OCI-LY7 (cell line): ENCODE results near the gene KLK1. TPM values are rescaled to one million over a fixed set of nuclear protein-coding genes. Genes with fewer than 3 reads are reported as not detected.

Source experiments
- BruUV-seq: library from RNA; stranded (reverse); fragments of 400-500 nt; replicated peaks from 2 replicates; lab custom pipeline; 2021; lab: Mats Ljungman, UMichigan
- CTCF ChIA-PET: fragments of 300-600 bp; sonication (Branson Sonifier 250); formaldehyde crosslinking; loops from one replicate; lab custom pipeline; 2022; ENCODE audit warnings: antibody characterized with exemption; ENCODE audit not compliant: unreplicated experiment; lab: Charles Lee
- POLR2A ChIA-PET: fragments of 300-600 bp; sonication (Branson Sonifier 250); formaldehyde crosslinking; loops from one replicate; lab custom pipeline; 2022; ENCODE audit warnings: antibody characterized with exemption; lab: Charles Lee
- DNase-seq: peaks from one replicate; pipeline ENCODE4 v3.0.0-alpha.2; 2015; ENCODE audit warnings: low spot score
- H2AFZ ChIP-seq: fragments of 200-600 bp; sonication (generic), shearing (Covaris generic); 2 replicates; pipeline ENCODE4 v1.6.1; 2014; ENCODE audit warnings: mild to moderate bottlenecking, antibody characterized with exemption, low read length, moderate library complexity
- H3K27ac ChIP-seq: fragments of 200-600 bp; sonication (generic); 2 replicates; pipeline ENCODE4 v1.5.1; 2014; ENCODE audit warnings: mixed run types, low read depth, mild to moderate bottlenecking, moderate library complexity, low read length, inconsistent platforms; ENCODE audit not compliant: poor library complexity, severe bottlenecking
- H3K36me3 ChIP-seq: fragments of 200-600 bp; sonication (generic); 2 replicates; pipeline ENCODE4 v1.6.1; 2014; ENCODE audit warnings: mild to moderate bottlenecking, antibody characterized with exemption, low read length, moderate library complexity, mixed read lengths; ENCODE audit not compliant: insufficient read depth
- H3K4me1 ChIP-seq: fragments of 200-600 bp; sonication (generic); 2 replicates; pipeline ENCODE4 v1.5.1; 2014; ENCODE audit warnings: mild to moderate bottlenecking, low read length; ENCODE audit not compliant: insufficient read depth, poor library complexity, severe bottlenecking
- H3K4me2 ChIP-seq: fragments of 200-600 bp; sonication (generic); 2 replicates; pipeline ENCODE4 v1.6.1; 2014; ENCODE audit warnings: mild to moderate bottlenecking, low read length
- H3K4me3 ChIP-seq: fragments of 200-600 bp; sonication (generic); 2 replicates; pipeline ENCODE4 v1.5.1; 2014; ENCODE audit warnings: mild to moderate bottlenecking, low read depth, low read length; ENCODE audit not compliant: poor library complexity, severe bottlenecking
- H3K79me2 ChIP-seq: fragments of 200-600 bp; sonication (generic); 2 replicates; pipeline ENCODE4 v1.6.1; 2016; ENCODE audit warnings: low read depth, mild to moderate bottlenecking, low read length, moderate library complexity, mixed read lengths; ENCODE audit not compliant: insufficient read depth
- H3K9me2 ChIP-seq: fragments of 200-600 bp; sonication (generic); 2 replicates; pipeline ENCODE4 v1.6.1; 2016; ENCODE audit warnings: mild to moderate bottlenecking, low read length, mixed read lengths; ENCODE audit not compliant: insufficient read depth
- H3K9me3 ChIP-seq: fragments of 200-600 bp; sonication (generic); 2 replicates; pipeline ENCODE4 v1.6.1; 2014; ENCODE audit warnings: mild to moderate bottlenecking, mixed run types, low read length, mixed read lengths
- H4K20me1 ChIP-seq: fragments of 200-600 bp; sonication (generic); 2 replicates; pipeline ENCODE4 v1.6.1; 2014; ENCODE audit warnings: mild to moderate bottlenecking, antibody characterized with exemption, low read length, moderate library complexity, mixed read lengths; ENCODE audit not compliant: insufficient read depth
- EZH2phosphoT487 ChIP-seq: fragments of 200-600 bp; sonication (generic); IDR thresholded peaks from 2 replicates; pipeline ENCODE4 v1.6.1; 2018; ENCODE audit warnings: low read depth, borderline replicate concordance, mild to moderate bottlenecking, mixed run types, antibody characterized with exemption, low read length, moderate library complexity, mixed read lengths
- intact Hi-C: fragments of 100-400 bp; cut with micrococcal nuclease; formaldehyde crosslinking; loops from one replicate; pipeline ENCODE4 v1.10.0; 2022; ENCODE audit not compliant: unreplicated experiment
- total RNA-seq, 2 experiments: library from RNA; depleted of rRNA in 1 of 2; stranded (reverse); fragments of >200 nt in 1 of 2; shearing (Covaris generic) in 1 of 2; gene quantifications; 2 replicates each; pipeline ENCODE4 v1.2.3, GENCODE V29; 2014 to 2022
- TF ChIP-seq, protein P1 (sequence below): fragments of 200-600 bp; sonication (generic); conservative IDR thresholded peaks from 2 replicates; pipeline ENCODE4 v1.5.1; 2014; ENCODE audit warnings: mild to moderate bottlenecking, antibody characterized with exemption, low read length, moderate library complexity, mixed read lengths

KLK1 gene
- total RNA-seq, 2 experiments from 2014 or later = 5.1 TPM; not detected in 1

DNA sequence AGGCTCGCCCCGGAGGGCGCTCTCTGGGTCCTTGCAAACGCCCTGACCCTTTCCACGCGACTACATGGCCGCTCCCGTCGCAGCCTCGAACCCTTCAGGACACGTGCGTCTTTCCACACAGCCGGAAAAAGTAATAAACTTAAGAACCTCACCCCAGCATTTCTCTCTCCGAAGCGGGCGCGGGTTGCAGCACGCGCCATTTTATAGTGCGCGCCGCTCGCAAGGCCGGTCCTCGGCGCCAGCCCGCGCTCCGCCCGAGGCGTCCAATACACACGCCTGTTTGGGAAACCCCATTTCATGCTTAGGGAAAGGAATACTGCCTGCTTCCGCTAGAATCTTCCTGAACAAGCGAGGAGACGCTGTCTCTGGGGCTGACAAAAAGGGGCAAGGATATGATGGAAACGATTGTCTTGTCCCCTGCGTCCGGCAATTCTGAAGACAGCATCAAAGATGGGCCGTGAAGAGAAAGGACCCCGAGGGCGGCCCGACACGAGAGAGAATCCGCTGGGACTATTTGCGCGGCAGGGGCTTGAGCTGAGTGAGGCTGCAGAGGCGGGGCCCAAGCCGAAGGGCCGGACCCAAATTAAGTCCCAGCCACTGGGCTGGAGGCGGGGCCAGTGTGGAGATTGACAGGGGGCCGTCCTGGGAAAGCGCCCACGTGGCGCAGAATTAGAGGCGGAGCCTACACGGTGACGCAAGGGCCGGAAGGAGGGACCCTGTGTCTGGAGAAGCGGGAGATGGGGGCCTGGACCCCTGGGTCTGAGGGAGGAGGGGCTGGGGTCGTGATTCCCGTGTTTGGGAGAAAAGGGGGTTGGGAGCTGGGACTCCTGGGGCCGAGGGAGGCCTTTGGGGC is 18.9 kb downstream of the KLK1 start:
- BruUV-seq = no TSS peak
- Histone ChIP-seq H3K9me2 (no peaks in the 10 kb centered on the region), H3K4me3 (peak overlapping the region; percentile 99), H3K79me2 (peaks cover 45% of the 10 kb centered on the region), H3K9me3 (no peaks in the 10 kb centered on the region), H3K27ac (peak overlapping the region; percentile 73), H2AFZ (peak overlapping the region; percentile 70), H3K36me3 (peaks cover 41% of the 10 kb centered on the region), H4K20me1 (peaks cover 26% of the 10 kb centered on the region), H3K4me2 (peak overlapping the region; percentile 91), H3K4me1 (peaks cover 22% of the 10 kb centered on the region)
- ChIA-PET POLR2A (interaction anchor here (0.6 kb wide), 1 partner anchor 249 kb away, joined by 3 read pairs; no protein-coding TSS in a partner anchor), CTCF (no interaction called here)
- TF ChIP-seq, protein P1, sequence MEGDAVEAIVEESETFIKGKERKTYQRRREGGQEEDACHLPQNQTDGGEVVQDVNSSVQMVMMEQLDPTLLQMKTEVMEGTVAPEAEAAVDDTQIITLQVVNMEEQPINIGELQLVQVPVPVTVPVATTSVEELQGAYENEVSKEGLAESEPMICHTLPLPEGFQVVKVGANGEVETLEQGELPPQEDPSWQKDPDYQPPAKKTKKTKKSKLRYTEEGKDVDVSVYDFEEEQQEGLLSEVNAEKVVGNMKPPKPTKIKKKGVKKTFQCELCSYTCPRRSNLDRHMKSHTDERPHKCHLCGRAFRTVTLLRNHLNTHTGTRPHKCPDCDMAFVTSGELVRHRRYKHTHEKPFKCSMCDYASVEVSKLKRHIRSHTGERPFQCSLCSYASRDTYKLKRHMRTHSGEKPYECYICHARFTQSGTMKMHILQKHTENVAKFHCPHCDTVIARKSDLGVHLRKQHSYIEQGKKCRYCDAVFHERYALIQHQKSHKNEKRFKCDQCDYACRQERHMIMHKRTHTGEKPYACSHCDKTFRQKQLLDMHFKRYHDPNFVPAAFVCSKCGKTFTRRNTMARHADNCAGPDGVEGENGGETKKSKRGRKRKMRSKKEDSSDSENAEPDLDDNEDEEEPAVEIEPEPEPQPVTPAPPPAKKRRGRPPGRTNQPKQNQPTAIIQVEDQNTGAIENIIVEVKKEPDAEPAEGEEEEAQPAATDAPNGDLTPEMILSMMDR = no peak
- no peak for TF ChIP-seq EZH2phosphoT487
- intact Hi-C loops = loop anchor here (2.0 to 10.0 kb wide), 2 partner anchors 14 to 460 kb away; no protein-coding TSS in a partner anchor
- peak; percentile 99 for DNase-seq

DNA sequence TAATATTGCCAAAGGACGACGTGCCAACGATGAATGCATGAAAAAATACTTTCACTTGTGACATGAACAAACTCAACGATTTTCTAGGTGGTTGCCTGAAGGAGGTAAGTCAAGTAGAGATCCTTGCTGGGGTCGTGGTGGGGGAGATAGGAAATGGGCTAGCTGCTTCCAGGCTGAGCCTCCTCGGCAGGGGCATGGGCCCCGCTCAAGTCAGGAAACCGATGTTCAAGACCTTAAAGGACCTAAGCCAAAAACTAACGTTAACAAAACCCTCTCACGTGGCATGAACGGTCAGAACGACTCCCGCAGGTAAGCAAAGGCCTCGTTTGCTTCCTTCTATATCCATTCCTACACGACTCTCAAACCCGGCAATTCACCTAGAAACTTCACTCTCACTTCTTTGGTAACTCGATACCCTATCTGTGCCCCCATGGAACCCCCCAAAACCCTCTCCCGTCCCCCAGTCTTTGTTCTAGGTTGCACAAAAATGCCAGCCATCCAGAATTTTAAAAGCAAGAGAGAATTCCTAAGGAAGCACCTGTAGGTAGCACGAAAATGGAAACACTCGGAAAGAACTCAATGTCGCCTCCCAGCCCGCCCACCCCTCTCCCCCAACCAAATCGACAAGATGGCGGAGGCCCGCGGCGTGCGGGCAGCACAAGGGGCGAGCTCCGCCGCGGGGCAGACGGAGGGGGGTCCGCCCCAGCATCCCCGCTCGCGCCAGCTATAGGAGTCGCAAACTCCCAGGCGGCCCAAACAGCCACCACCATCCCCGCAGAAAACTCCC is 19.8 kb downstream of the KLK1 start:
- Histone ChIP-seq H3K4me3 (peak overlapping the region; percentile 99), H3K9me3 (no peaks in the 10 kb centered on the region), H3K36me3 (peaks cover 49% of the 10 kb centered on the region), H3K27ac (peak overlapping the region; percentile 73), H3K4me2 (peak overlapping the region; percentile 91), H4K20me1 (peaks cover 28% of the 10 kb centered on the region), H2AFZ (no peak overlapping the region), H3K4me1 (peaks cover 22% of the 10 kb centered on the region), H3K9me2 (no peaks in the 10 kb centered on the region), H3K79me2 (peaks cover 45% of the 10 kb centered on the region)
- intact Hi-C loops = loop anchor here (2.0 to 10.0 kb wide), 2 partner anchors 15 to 459 kb away; no protein-coding TSS in a partner anchor
- TF ChIP-seq, protein P1 = no peak
- TF ChIP-seq EZH2phosphoT487 = no peak
- POLR2A ChIA-PET = interaction anchor here (0.6 kb wide), 1 partner anchor 248 kb away, joined by 3 read pairs; no protein-coding TSS in a partner anchor
- peak; percentile 67 for DNase-seq
- BruUV-seq = TSS peak; percentile 86
- CTCF ChIA-PET = no interaction called here
